Activated CD4-positive, alpha-beta T cell treated with anti-CD3 and anti-CD28 coated beads for 24 hours (primary cell): ENCODE measurements around the gene FSTL4.

Experiments used
- DNase-seq, 2 donors: peaks; one replicate each; pipeline ENCODE4 v3.0.0-alpha.2; 2020; ENCODE audit warnings: low read depth in 2 of 2

The FSTL4 gene

GRCh38 chr5:133387091-133387490, 225.2 kb downstream of the FSTL4 start:
- DNase-seq, result no peak

DNA sequence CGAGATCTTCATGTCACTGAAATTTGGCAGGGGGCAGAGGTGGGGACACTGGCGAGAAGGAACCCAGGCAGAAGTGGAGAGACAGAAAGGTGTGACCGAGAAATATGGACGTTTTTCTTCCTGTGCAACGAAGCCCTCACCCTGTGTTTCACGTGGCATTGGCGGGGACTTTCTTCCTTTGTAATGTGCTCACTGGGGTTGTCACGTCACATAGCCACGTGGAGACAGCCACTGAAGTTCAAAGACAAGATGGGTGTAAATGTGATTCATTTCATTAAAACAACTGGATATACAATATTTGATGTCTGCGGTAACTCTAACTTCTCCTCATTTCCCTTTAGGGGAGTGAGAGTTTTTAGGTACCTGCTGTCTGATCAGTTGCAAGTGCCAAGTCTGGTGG, 225.7 kb downstream of the FSTL4 start:
- DNase-seq, result no peak

DNA sequence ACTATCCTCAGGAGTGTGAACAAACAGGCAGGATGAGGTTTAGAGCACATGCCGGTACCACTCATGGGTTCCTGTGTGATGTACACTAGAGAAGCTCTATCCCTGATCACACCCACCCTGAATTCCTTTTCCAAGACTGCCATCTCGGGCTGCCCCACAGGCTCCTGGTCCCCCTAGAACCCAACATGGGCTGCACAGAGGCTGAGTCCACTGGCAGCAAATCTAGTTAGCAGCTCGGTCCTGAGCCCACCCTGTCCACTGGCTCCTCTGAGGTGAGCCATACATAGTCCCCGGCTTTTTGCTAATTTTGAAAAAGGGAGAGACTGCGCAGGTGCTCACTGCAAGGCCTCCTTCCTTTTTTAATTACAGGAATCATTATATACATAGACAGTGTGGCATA, 227.0 kb downstream of the FSTL4 start:
- DNase-seq, result no peak

- no peak for DNase-seq
These were observed 227.4 kb downstream of the FSTL4 start for GRCh38 chr5:133384903-133385302.

- no peak for DNase-seq
These were observed 228.1 kb downstream of the FSTL4 start for GRCh38 chr5:133384120-133384855.

DNA sequence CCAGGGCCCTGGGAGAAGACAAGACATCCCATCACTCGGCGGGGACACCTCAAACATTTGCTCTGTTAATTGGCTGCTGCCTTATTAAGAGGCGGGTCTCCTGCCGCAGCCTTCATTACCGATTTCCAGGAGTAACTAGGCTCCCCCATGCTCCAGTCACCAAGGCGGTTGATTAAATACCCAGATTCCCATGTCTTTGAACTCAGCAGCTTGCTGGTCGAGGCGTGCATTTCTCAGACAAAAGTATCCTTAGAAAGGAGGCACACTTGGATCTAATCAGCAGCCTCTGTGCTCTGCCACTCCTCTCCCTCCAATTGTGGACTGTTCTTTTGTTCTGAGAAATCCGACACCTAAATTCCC, 228.8 kb downstream of the FSTL4 start:
- no peak for DNase-seq

DNA sequence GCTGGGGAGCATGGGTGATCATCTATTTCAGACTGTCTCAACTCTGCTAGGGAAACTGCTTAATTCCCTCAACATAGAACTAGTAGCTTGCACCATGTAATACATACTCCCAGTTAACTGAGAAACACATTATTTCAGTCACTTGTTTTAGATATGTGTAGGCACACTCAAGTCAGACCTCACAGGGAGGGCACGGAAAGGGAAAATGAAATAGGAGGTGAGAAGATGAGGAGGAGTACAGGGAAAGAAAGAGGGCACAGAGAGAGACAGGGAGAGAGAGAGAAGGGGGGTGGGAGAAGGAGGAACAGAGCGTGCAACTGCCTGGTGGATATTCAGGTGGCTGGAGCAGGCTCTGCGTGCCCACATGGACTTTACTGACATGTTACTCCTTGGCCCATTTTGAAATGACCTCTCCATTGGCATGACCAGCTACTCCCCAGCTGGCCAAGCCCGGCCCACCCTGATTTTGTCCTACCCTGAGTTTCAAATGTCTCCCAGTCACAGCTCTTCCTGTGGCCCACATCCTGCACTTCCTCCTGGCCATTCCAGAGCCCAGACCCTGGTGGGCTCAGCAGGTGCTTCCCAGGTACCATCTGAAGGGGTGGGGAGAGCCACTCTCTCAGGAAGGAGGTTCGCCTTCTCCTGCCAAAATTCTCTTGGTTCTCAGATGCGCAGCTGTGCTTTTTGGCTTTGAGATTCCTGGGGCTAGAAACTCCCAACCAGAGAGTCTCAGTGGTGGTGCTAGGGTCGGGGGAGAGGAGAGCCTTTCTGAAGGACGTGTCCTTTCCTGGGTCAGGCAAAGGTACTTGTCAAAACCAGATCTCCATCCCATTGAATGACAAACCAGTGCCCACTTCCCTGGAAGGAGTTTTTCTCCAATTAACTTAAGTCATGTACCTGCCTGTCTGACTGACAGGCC, 229.4 kb downstream of the FSTL4 start:
- DNase-seq, result no peak

DNA sequence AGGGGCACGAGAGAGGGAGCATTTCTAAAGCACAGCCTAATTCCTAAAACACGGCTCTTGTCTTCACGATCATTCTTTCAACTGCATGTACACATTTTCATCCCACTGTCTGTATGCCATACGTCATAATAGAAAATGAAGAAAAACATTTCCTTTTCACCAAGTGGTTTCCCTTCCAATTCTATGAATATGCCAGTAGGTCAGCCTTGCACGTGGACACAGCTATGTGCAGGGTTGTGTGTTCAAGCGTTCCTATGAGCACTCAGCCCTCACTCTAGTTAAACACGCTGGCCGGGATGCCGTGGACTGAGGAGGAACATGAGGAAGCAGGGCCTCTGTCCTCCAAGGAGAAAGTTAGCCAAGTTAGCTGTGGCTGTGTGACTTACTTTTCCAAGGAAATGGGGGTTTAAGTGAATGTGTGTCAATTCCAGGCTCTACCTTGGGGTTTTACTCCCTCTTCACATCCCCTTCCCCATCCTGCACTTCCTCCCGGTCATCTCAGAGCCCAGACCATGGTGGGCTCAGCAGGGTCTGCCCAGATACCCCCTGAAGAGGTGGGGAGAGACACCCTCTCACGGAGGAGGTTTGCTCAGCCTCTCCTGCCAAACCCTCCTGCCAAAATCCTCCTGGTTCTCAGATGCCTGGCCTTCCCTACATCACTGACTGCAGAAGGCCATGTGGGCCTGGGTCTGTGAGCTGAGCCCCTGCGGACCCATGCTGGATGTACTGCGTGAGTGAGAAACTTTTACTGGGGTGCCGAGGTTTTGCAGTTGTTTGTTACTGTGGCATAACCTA, 230.6 kb downstream of the FSTL4 start:
- no peak for DNase-seq

DNA sequence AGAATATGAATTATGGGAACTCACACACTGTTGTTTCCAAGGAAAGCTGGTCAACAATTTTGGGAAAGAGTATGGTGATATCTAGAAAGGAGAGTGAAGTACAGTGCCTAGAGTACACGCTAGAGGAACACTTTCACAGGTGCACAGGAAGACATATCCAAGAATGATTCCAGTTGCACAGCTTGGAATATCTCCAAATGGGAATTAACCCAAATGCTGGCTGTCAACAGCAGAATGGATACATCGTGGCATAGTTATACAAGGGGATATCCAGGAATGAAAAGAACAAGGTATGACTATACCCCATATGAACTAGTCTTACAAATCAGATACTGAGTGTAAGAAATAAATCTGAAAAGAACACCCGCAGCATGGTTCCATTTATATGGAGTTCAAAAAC, 231.3 kb downstream of the FSTL4 start:
- no peak for DNase-seq

GRCh38 chr5:133377736-133378135, 234.6 kb downstream of the FSTL4 start:
- no peak for DNase-seq

GRCh38 chr5:133376986-133377385, 235.4 kb downstream of the FSTL4 start:
- no peak for DNase-seq

GRCh38 chr5:133373121-133373870, 239.0 kb downstream of the FSTL4 start:
- DNase-seq, result no peak

DNA sequence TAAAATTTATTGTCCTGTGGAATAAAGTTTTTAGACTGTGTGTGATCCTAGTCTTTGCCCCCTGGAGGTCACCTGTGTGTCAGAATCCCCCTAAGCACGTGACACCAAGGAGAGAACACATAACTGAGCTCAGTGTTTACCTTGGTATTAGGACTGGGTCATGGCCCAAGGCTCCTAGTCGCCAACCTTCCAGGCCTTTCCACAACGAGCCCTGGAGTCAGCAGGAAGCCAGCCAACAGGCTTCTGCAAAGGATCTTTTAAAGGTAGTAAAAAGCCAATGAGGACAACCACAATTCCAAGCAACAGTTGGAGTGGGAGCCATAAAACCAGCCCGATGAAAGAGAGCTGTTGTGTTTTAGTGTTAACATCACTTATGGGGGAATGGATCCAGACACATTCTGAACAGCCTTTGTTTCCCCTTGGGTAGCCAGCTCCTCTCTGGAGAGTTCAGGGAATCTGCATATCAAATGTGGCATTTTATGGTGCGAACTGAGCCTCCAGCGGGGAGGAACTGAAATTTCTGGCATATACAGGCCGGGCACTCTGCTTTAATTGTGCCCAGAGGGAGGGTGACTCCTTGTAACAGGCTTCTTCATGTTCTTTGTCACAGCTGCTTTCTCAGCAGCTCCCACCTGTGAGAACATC, 239.9 kb downstream of the FSTL4 start:
- DNase-seq, result no peak

GRCh38 chr5:133371371-133372155, 240.8 kb downstream of the FSTL4 start:
- DNase-seq, result no peak

DNA sequence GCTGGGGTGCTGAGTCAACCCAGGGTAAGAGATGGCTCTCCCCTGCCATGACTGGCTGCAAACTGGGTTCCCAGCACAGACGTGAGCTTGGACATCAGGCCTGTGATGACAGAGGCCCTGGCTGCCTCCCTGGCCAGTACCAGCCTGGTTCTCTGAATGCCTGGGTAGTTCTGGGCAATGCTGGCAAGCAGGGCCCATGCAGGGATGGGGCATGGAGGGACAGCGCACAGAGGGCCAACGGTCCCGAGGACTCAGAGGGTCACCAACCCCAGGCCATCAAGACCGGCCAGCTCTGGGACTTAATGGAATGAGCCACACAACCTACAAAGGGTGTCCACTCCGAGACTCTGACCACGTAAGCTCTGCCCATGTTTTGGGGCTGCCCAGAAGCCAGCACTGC, 241.4 kb downstream of the FSTL4 start:
- DNase-seq, result no peak

- DNase-seq, result no peak
These were observed 242.1 kb downstream of the FSTL4 start for GRCh38 chr5:133370036-133370831.

DNA sequence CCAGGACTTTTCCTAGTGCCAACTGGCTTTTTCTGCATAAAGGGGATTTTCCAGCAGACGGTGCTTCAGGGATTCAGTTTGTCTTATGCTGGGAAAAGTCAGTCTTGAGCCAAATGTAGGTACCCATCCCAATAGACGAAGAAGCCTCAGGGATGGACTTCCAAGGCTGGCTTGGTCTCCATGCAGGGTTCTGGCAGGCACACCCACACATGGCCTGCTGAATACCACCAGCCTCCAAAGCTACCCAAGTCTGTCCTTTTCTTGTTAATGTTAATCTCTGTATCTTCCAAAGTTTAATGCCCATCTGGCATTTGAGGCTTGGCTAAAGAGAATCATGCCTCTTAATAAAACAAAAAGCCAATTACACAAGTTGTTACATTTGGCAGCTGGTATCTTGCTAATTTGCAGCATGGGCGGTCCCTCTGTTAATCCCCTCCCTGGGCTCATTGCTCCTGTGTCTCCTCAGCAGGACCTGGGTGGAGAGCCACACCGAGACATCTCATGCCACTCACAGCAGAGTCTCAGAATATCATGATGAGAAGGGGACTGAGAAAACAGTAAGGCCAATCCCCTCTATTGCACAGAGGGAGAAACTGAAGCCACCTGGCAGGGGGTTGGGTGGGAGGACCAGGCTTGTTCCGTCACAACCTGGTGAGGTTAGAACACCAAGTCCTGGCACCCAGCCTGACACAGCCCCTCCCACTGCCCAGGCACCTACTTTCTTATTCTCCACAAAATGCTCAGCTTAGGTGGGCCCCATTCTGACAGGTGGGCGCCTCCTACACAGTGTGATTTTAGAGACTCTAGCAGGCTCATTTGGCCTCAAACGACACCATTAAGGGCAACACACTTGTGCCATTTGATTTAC, 243.2 kb downstream of the FSTL4 start:
- DNase-seq, result no peak

DNA sequence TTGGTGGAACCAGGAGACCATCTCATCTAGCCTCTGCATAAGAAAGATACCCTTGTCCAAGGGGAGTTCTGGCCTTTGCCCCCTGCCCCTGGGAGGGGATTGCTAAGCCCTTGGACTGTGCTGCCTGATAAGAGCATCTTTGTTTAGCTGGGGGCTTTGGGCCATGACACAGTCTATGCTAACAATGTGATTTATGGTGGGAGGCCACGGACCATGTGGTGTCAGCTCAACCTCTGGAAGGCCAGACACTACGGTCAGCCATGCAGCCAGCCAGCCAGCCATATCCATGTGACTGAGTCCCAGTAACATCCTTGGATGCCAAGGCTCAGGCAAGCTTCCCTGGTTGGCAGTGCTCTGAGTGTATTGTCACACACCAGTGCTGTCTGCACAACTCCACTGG, 244.4 kb downstream of the FSTL4 start:
- no peak for DNase-seq
